ENCODE results near the gene SKI.

DNA sequence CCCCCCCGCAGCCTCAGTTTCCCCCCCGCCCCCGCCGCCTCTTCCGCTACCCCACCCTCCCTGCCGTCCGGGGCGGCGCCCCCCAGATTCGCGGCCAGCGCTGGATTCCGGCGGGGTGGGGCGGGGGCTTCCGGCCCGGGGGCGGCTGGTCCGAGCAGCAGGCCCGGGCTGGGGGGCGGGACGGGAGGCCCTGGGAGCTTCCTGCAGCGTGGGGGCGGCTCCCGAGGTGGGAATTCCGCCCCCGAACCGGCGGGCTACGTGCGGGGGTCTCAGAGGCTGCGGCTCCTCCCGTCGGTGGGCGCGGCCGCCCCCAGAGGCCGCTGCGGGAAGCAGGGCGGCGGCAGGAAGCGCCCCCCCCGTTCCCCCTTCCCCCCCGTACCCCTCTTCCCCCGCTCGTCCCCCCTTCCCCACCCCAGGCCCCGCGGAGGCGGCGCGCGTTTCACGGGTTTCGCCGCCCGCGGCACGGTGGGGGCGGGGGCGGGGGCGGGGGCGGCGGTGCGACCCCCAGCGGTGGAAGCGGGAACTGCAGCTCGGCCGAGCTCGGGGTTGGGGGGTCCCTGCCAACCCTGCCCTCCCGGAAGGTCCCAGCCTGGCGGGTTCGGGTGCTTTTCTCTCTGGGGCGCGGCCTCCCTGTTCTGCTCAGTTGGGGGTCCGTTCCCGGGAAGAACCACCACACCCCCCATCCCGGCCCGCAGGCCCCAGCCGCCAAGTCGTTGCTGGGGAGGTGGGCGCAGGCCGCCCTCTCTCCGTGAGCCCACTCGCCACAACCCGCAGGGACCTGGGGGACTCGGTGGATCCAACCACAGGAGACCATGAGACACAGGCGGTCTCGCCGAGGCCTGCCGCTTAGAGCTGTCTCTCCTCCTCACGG, 86.9 kb downstream of the SKI start:
- TF ChIP-seq POLR2A (IDR thresholded peaks at IDR 0.05) (no peak), EP300 (IDR thresholded peaks at IDR 0.05; ENCODE audit: low read depth) (no peak)
- TF ChIP-seq, protein P1, sequence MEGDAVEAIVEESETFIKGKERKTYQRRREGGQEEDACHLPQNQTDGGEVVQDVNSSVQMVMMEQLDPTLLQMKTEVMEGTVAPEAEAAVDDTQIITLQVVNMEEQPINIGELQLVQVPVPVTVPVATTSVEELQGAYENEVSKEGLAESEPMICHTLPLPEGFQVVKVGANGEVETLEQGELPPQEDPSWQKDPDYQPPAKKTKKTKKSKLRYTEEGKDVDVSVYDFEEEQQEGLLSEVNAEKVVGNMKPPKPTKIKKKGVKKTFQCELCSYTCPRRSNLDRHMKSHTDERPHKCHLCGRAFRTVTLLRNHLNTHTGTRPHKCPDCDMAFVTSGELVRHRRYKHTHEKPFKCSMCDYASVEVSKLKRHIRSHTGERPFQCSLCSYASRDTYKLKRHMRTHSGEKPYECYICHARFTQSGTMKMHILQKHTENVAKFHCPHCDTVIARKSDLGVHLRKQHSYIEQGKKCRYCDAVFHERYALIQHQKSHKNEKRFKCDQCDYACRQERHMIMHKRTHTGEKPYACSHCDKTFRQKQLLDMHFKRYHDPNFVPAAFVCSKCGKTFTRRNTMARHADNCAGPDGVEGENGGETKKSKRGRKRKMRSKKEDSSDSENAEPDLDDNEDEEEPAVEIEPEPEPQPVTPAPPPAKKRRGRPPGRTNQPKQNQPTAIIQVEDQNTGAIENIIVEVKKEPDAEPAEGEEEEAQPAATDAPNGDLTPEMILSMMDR (IDR thresholded peaks at IDR 0.05): peak; percentile 67 to 100 (median 99)

Measured in transverse colon (tissue), 3 donors.